ENCODE measurements around the gene MSI2.

MSI2 gene

DNA sequence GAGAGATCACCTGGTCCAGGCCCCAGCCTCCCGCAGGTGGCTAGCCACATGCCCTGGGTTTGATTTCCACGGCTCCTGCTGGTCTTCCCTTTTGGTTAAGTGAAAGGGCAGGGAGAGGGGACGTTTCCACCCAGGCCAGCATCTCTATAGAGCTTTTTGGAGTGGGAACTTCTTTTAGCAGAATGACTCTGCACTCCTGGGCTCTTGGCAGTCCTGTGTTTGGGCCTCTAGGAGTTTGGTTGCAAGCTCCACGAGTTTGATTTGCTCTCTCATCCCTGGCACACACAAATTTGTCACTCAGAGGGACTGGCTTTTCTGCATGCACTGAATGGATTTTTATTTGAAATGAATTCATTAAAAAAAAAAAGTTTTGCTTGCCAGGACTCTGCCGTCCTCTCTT is 32.8 kb downstream of the MSI2 start:
- POLR2A ChIA-PET (ENCODE audit: low non-redundant PET), result no interaction called here
- CTCF ChIA-PET, result no interaction called here

DNA sequence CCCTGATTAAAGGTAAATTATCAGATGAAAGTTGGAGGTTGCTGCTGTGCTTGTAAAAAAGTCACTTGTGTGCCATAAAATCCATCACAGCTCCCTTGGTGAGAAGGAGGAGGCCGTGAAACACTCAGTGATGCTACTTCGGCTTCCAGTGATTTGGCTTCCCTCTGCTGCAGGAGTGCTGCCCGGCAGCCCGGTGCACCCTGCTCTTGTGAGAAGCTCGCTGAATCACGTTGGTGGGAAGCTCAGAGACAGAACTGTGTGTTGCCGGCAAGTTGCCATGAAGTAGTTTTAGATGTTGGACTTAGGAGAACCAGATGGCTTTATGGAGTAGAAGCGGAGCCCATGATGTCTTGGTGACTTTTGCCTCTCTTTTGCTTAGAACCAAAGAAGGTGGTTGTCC is 33.3 kb downstream of the MSI2 start:
- POLR2A ChIA-PET (ENCODE audit: low non-redundant PET), result no interaction called here

More for the DNA sequence above, 32.8 kb downstream of the MSI2 start:
- TF ChIP-seq, protein P1, sequence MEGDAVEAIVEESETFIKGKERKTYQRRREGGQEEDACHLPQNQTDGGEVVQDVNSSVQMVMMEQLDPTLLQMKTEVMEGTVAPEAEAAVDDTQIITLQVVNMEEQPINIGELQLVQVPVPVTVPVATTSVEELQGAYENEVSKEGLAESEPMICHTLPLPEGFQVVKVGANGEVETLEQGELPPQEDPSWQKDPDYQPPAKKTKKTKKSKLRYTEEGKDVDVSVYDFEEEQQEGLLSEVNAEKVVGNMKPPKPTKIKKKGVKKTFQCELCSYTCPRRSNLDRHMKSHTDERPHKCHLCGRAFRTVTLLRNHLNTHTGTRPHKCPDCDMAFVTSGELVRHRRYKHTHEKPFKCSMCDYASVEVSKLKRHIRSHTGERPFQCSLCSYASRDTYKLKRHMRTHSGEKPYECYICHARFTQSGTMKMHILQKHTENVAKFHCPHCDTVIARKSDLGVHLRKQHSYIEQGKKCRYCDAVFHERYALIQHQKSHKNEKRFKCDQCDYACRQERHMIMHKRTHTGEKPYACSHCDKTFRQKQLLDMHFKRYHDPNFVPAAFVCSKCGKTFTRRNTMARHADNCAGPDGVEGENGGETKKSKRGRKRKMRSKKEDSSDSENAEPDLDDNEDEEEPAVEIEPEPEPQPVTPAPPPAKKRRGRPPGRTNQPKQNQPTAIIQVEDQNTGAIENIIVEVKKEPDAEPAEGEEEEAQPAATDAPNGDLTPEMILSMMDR (conservative IDR thresholded peaks at IDR 0.05; ENCODE audit: low read depth), result no peak
- no peak overlapping the region for H3K27ac ChIP-seq
- no peak for DNase-seq (ENCODE audit: low spot score)

DNA sequence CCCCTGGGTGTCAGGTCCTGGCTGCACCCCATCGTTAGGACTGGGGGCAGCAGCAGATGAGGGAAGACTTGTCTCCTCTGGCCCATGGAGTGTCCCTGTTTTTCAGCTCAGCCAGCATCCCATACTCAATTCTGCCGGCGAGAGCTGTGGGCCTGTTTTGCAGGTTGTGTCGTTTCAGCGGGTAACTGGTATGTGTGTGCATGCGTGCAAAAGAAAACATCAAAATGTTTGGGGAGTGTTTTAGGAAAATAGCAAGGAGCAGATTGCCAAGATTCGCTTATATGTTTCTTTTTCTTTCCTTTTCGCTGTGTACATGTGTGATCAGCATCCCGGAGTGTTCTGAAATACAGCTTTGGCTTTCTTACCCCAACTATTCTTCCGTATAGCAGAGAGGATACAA is 34.7 kb downstream of the MSI2 start:
- no peak for DNase-seq (ENCODE audit: low spot score)
- ChIA-PET CTCF (no interaction called here), POLR2A (ENCODE audit: low non-redundant PET) (no interaction called here)
- TF ChIP-seq, protein P1 (conservative IDR thresholded peaks at IDR 0.05; ENCODE audit: low read depth), result no peak
- peak overlapping the region; percentile 34 for H3K27ac ChIP-seq

More for the DNA sequence above, 33.3 kb downstream of the MSI2 start:
- TF ChIP-seq, protein P1 (conservative IDR thresholded peaks at IDR 0.05; ENCODE audit: low read depth), result no peak
- CTCF ChIA-PET, result no interaction called here
- DNase-seq (ENCODE audit: low spot score), result no peak
- H3K27ac ChIP-seq, result no peak overlapping the region

- CTCF ChIA-PET, result interaction anchor here (0.6 to 0.7 kb wide), 2 partner anchors 49 to 60 kb away, joined by 3 read pairs; no protein-coding TSS in a partner anchor
- H3K27ac ChIP-seq, result peak overlapping the region; percentile 82
- POLR2A ChIA-PET (ENCODE audit: low non-redundant PET), result no interaction called here
- no peak for DNase-seq (ENCODE audit: low spot score)
- TF ChIP-seq, protein P1 (conservative IDR thresholded peaks at IDR 0.05; ENCODE audit: low read depth), result no peak
Measured at GRCh38 chr17:57292091-57292490, 35.8 kb downstream of the MSI2 start.

GRCh38 chr17:57293077-57293476 is 36.8 kb downstream of the MSI2 start:
- TF ChIP-seq, protein P1 (conservative IDR thresholded peaks at IDR 0.05; ENCODE audit: low read depth), result no peak
- CTCF ChIA-PET, result interaction anchor here (0.7 kb wide), 1 partner anchor 50 kb away, joined by 3 read pairs; no protein-coding TSS in a partner anchor
- POLR2A ChIA-PET (ENCODE audit: low non-redundant PET), result no interaction called here
- peak; percentile 95 for DNase-seq (ENCODE audit: low spot score)
- peak overlapping the region; percentile 82 for H3K27ac ChIP-seq

DNA sequence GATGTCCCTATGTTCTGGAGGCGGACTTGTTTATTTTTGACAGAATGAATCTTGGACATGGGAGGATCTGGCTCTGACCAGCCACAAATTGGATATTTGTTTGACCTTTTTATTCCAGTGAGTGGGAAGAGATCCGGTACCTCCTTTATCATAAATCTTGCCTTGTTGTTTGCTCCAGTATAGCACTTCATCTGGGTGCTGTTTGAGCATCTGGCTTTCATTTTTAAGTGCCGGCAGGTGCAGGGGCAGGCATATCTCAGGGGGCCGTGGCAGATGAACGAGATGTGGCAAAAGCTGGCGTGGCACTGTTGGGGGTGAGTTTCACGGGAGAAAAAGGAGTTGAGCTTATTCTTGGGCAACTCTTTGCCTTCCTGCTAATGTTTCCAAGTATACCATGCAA is 37.8 kb downstream of the MSI2 start:
- TF ChIP-seq, protein P1 (conservative IDR thresholded peaks at IDR 0.05; ENCODE audit: low read depth), result no peak
- ChIA-PET CTCF (interaction anchor here (0.6 kb wide), 1 partner anchor 63 kb away, joined by 3 read pairs; no protein-coding TSS in a partner anchor), POLR2A (ENCODE audit: low non-redundant PET) (no interaction called here)
- DNase-seq (ENCODE audit: low spot score), result no peak
- peak overlapping the region; percentile 82; the same call in 1 of the 2 replicates for H3K27ac ChIP-seq
